ENCODE measurements around the gene MCC. TPM values are rescaled to one million over a fixed set of nuclear protein-coding genes. Genes with fewer than 3 reads are reported as not detected.

Gene MCC
- total RNA-seq, 4 donors from 2014 or later = 17.0 to 24.8 (median 21.0) TPM

DNA sequence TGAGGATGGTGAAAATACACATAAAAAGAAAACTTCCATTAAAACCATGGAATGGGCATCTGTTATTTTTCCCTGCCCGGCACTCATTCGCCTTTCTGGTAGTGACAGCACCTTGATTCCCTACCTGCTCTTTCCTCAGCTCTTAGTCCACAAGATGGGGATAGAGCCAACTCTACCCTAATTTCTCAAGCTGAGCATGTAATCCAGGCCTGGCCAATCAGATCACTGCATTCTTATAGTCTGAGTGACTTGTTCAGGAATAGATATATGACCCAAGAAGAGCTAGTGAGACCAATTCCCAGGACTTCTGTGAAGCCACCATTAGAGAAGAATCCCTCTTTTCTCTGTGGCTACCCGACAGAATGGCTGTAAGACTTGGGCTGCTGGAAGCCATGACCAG lies 111.6 kb downstream of the MCC start:
- intact Hi-C loops (cut with DNase I) = loop anchor here (5.0 kb wide), 3 partner anchors 136 to 379 kb away; partner anchors contain the start of gene YTHDC2
- no peak for DNase-seq (ENCODE audit: extremely low spot score)
- no peak overlapping the region for H3K4me3 ChIP-seq
- H3K27ac ChIP-seq (replicated peaks in 1 of 4) = no peak overlapping the region
- 100% methylated on average over 3 of the region's 3 CpGs for whole genome bisulfite sequencing
- H3K27me3 ChIP-seq = no peaks in the 10 kb centered on the region
- TF ChIP-seq POLR2AphosphoS5 (IDR thresholded peaks at IDR 0.05) = no peak
- TF ChIP-seq, protein P1, sequence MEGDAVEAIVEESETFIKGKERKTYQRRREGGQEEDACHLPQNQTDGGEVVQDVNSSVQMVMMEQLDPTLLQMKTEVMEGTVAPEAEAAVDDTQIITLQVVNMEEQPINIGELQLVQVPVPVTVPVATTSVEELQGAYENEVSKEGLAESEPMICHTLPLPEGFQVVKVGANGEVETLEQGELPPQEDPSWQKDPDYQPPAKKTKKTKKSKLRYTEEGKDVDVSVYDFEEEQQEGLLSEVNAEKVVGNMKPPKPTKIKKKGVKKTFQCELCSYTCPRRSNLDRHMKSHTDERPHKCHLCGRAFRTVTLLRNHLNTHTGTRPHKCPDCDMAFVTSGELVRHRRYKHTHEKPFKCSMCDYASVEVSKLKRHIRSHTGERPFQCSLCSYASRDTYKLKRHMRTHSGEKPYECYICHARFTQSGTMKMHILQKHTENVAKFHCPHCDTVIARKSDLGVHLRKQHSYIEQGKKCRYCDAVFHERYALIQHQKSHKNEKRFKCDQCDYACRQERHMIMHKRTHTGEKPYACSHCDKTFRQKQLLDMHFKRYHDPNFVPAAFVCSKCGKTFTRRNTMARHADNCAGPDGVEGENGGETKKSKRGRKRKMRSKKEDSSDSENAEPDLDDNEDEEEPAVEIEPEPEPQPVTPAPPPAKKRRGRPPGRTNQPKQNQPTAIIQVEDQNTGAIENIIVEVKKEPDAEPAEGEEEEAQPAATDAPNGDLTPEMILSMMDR (IDR thresholded peaks at IDR 0.05) = no peak
- TF ChIP-seq POLR2A (IDR thresholded peaks at IDR 0.05; ENCODE audit: low read depth) = no peak
- no peak for TF ChIP-seq EP300 (IDR thresholded peaks at IDR 0.05)
- H3K4me1 ChIP-seq = peaks cover 5 to 6% (median 5%) of the 10 kb centered on the region in 4 donors
- no peaks in the 10 kb centered on the region for H3K36me3 ChIP-seq
- no peaks in the 10 kb centered on the region for H3K9me3 ChIP-seq

DNA sequence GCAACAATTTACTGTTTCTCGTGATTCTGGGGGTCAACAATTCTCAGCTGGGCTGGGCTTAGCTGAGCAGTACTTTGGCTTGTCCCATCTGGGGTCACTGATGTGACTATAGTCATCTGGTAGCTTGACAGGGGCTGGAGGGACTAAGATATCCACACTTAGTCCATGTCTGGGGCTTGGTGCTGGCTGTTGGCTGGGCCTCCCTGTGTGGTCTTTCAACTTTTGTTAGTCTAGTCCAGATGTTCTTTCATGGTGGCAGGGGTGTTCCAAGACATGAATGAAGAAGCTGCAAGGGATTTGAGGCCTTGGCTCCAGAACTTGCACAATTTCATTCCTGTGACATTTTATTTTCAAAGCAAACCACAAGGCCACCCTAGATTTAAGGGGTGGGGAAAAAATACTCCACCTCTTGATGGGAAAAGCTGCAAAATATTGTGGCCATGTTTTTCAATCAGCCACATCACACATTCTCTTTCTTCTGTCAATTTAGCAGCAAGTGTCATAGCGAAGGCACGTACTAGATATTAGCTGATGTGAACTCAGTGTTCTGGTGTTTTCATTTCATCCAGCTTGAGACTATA lies 112.7 kb downstream of the MCC start:
- no peaks in the 10 kb centered on the region for H3K27me3 ChIP-seq
- DNase-seq (ENCODE audit: extremely low spot score) = no peak
- WGBS = 75% methylated on average over 3 of the region's 3 CpGs
- H3K9me3 ChIP-seq = no peaks in the 10 kb centered on the region
- intact Hi-C loops (cut with DNase I) = loop anchor here (5.0 kb wide), 3 partner anchors 137 to 378 kb away; partner anchors contain the start of gene YTHDC2
- no peak overlapping the region for H3K27ac ChIP-seq (replicated peaks in 1 of 4)
- no peak for TF ChIP-seq POLR2A (IDR thresholded peaks at IDR 0.05; ENCODE audit: low read depth)
- H3K4me3 ChIP-seq = no peak overlapping the region
- no peaks in the 10 kb centered on the region for H3K36me3 ChIP-seq
- H3K4me1 ChIP-seq = peaks cover 0 to 10% (median 6%) of the 10 kb centered on the region in 4 donors

DNA sequence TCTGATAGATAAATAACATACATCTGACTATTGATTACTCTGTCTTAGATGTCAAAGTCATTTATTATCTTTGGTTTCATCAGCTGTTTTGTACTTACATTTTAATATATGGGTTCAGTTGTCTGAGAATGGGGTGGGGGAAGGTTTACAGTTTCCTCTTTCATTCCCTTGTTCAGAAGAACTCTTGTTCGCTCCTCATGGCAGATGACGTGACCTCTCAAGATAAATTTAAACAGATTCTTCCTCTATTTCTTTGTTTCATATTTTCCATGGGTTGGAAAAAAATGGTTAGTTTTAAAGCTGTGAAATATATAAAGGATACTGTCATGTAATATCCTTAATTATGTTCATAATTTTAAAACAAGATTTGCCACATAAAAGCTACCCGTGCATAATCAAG lies 114.8 kb downstream of the MCC start:
- TF ChIP-seq POLR2AphosphoS5 (IDR thresholded peaks at IDR 0.05) = no peak
- TF ChIP-seq POLR2A (IDR thresholded peaks at IDR 0.05; ENCODE audit: low read depth) = no peak
- TF ChIP-seq EP300 (IDR thresholded peaks at IDR 0.05) = no peak
- TF ChIP-seq, protein P1 (IDR thresholded peaks at IDR 0.05) = no peak
- Histone ChIP-seq H3K27me3 (no peaks in the 10 kb centered on the region), H3K27ac (replicated peaks in 1 of 4) (no peak overlapping the region), H3K4me3 (no peak overlapping the region), H3K9me3 (no peaks in the 10 kb centered on the region), H3K36me3 (no peaks in the 10 kb centered on the region), H3K4me1 (peaks cover 0 to 10% (median 6%) of the 10 kb centered on the region in 4 donors)
- intact Hi-C loops (cut with DNase I) = no loop called here
- DNase-seq (ENCODE audit: extremely low spot score) = no peak
- 82% methylated on average over 3 of the region's 3 CpGs for WGBS

DNA sequence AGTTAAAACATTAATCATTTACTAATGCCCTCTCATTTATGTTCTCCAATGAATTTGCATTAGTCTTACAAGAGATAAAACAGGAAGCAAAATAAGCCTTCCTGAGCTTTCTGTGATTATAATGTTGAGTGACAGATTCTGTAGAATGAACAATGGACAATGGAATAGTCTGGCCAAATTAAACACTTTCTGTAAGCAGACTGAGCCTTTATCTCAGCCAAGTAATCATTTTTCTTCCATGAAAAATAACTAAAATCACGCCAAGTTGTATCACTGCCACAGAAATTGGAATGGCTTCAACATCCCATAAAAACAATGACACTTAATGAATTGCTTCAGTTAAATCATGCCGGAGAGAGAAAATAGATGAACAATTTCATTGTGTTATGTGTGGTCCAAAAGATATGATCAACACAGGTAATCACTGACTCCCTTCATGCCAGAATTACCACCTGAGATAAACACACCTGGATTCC lies 116.5 kb downstream of the MCC start:
- intact Hi-C loops (cut with DNase I) = no loop called here
- TF ChIP-seq, protein P1 (IDR thresholded peaks at IDR 0.05) = no peak
- TF ChIP-seq POLR2A (IDR thresholded peaks at IDR 0.05; ENCODE audit: low read depth) = no peak
- TF ChIP-seq POLR2AphosphoS5 (IDR thresholded peaks at IDR 0.05) = no peak
- no peak for TF ChIP-seq EP300 (IDR thresholded peaks at IDR 0.05)
- H3K9me3 ChIP-seq = no peaks in the 10 kb centered on the region
- H3K27ac ChIP-seq (replicated peaks in 1 of 4) = no peak overlapping the region
- WGBS = 11% methylated on average over 2 of the region's 2 CpGs
- peaks cover 0 to 10% (median 6%) of the 10 kb centered on the region in 4 donors for H3K4me1 ChIP-seq
- DNase-seq (ENCODE audit: extremely low spot score) = no peak
- H3K4me3 ChIP-seq = no peak overlapping the region
- H3K27me3 ChIP-seq = no peaks in the 10 kb centered on the region
- H3K36me3 ChIP-seq = no peaks in the 10 kb centered on the region

DNA sequence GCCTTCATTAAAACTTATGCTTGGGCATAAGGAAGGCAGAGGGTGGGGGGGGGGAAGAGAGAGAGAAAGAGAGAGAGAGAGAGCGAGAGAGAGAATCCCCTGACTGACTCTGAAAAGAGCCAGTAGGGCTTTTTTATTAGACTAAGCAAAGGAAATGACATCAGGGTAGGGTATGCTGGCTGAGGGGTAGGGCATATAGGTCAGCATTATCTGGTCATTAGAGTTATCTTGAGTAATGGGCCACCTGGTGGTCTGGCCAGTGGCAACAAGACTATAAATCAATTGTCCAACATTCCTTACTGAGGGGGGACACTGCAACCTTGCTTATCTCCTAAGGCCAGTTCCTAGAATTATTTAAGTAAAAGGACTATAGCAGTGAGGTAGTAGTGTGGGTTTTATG lies 120.7 kb downstream of the MCC start:
- 93% methylated on average over 1 of the region's 1 CpG for whole genome bisulfite sequencing
- TF ChIP-seq EP300 (IDR thresholded peaks at IDR 0.05) = no peak
- no peak for TF ChIP-seq POLR2AphosphoS5 (IDR thresholded peaks at IDR 0.05)
- TF ChIP-seq, protein P1 (IDR thresholded peaks at IDR 0.05) = no peak
- TF ChIP-seq POLR2A (IDR thresholded peaks at IDR 0.05; ENCODE audit: low read depth) = no peak
- Histone ChIP-seq H3K27me3 (no peaks in the 10 kb centered on the region), H3K36me3 (no peaks in the 10 kb centered on the region), H3K4me3 (no peak overlapping the region), H3K27ac (replicated peaks in 1 of 4) (no peak overlapping the region), H3K9me3 (peaks cover 0 to 17% (median 7%) of the 10 kb centered on the region in 4 donors), H3K4me1 (peaks cover 0 to 10% (median 6%) of the 10 kb centered on the region in 4 donors)
- intact Hi-C loops (cut with DNase I) = no loop called here
- no peak for DNase-seq (ENCODE audit: extremely low spot score)
